Activated CD8-positive, alpha-beta memory T cell treated with anti-CD3 and anti-CD28 coated beads, Interleukin-2, amount 50 U/mL, for 1 hour (primary cell): ENCODE data around the gene LCLAT1.
A peak's percentile ranks its signal among the peaks of the same experiment; 100 is the strongest.

Source experiments
- DNase-seq: peaks from one replicate; pipeline ENCODE4 v3.0.0-alpha.2; 2020; ENCODE audit errors: extremely low read depth

LCLAT1 gene

DNA sequence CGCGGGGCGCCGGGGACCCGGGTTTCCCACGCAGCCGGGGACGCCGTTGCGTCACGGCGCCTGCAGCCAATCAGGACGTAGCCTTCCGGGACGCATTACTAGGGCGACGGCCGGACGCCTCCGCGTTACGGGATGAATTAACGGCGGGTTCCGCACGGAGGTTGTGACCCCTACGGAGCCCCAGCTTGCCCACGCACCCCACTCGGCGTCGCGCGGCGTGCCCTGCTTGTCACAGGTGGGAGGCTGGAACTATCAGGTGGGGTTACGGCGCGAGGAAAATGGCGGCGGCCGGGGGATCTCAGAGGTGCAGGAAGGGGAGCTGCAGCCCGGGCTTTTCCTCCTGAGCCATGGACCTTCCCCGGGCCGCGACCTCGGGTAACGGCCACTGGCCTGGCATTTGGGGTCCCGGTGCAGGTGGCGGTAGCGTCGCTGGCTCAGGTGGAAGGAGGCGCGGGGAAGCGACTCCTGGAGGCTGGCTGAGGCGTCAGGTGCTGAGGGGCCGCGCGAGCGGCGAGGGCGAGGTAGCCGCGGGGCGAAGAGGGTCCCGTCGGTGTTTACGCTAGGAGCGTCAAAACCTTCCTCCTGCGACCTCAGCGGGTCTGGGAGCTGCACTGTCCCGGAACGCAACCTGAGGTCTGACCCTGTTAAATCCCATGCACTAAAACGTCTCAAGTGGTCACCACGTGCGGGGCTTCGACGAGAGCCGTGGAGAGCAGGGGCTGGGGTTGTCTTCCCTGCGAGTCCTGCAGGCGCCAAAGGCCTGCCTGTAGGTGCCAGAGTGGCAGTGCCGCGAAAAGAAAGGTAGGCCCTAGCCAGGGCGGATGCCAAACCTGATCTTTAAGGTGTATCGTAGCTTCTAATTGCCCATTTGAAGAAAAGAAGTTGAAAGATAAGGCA, at the start of gene LCLAT1:
LCLAT1 (plus strand) TSS at position 98 of the 897 bp plus-strand sequence. CDS start 78,345 bp downstream, outside the sequence.
- DNase-seq: peak; percentile 51

DNA sequence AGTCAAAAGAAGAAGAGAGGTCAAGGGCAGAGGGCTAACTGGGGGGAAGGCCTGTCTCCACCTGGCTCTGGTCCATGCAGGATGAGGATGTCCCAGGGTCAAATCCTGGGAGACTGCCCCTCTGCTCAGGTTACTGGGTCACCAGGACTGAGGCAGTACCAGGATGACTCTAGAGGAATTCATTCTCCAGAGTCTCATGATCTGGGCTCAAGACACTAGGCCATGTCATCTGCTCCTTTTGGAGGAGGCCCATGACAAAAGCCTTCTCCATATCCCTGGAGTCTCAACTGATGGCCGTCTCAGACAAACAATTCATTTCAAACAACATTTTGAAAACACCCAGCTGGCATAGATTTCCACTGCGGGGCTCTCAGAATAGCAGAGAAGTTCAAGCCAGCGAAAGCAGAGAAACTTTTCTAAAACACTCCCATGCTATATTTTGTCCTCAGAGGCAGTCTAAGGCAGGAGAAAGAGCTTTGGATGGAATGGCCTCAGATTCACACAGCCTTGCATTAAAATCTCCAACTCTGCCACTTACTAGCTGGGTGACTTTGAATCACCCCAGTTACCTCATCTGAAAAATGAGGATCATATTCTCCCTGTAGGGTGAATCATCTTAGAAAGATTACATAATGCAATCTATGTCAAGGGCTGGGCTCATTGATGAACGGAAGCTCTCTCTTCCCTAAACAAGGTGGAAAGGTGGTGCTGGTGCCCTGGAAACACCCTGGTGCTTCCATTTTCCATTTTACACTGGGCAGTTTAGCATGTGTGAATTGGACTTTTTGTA, 48.8 kb upstream of the LCLAT1 start:
- no peak for DNase-seq

DNA sequence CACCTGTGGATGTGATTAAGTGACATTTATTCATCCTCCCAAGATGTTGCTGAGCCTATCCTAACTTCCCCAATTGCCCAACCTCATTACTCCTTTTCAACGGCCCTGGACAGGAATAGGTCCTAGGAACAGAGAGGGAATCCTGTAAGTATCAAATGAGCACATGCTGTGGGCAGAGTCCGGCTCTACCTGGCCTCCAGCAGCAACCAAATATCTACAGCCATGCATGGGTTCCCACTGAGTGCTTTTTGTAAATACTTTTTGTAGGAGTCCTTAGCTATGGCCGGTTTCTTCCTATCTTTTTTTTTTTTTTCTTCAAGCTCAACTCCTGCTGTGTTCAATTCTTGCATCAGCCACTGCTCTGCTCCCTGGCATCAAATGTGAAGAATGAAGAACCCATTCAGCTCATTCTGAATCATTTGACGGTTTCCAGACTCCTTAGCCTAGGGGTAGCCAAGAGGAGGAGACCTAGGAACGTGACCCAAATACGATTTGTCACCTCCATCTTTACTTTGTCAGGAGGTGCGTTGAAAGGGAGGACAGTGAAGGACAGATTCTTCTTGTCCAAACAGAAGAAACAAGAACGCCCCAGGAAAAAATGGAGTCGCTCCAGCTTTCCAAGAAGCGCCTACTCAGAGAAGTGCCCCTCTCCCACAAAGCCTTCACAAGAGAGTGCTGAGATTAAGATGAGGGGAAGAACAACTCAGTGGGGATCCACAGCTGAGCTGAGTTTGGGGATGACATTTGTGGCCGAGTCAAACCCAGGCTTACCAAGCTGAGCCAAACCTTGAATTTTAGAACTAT, 46.7 kb upstream of the LCLAT1 start:
- DNase-seq: no peak

DNA sequence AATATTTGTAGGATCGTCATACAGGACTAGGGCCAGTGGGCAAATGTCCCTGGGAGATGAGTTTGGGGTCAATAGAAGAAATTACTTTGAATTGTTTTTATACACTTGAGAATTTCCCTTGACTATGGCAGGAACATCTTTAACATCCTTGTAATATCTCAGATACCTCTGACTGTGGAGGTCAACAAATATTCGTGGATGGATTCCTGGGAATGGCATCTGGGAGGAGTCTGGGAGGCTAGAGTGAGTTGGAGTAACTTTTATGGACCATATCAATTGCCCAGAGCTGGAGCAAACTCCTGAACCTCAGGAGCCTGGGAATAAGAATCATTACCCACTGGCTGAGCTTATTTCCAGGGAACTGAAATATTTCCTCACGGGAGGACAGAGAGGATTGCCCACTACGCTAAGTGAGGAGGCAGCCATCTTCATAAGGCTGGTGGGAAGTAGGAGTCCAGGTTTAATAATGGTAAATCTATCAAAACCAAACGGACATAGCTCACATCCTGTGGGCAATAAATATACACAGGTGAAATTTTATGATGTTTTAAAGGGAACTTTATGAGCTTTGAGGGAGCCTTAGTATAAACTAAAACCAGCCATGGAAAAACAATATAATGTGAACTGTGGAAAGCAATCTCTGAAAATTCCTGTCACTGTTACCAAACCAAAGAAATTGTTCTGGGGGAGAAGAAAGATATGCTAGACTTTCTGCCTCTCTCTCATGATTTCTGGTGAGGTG, 44.4 kb upstream of the LCLAT1 start:
- no peak for DNase-seq

DNA sequence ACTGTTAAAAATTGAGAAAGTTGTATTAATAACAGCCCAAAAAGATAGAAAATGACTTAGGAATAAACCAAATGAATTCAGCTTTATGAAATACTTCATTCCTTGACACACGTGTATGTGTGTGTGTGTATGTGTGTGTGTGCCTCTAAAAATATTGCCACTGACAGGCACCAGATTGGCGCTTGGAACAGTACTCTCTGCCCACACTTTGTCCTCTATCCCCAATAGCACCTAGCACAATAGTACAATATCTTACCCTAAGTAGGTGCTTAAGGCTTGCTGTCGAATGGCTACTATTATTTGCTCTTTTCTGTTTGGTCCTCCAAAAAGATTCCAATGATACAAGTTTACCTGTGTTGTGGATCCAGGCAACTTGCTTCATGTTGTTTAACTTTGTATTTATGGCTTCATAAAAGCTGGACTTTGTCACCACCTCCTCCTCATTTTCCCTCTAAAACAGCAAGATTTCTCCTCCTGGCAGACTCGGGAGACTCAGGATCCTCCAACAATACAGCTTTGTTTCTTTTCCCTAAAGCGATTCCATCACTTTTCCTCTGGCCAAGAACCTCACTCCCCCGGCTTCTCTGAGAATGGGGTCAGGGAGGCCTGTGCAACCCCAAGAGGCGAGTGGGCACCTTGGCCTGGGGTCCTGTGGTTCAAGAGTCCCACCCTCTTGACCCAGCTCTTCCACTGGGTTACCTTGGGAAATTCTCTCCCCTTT, 43.3 kb upstream of the LCLAT1 start:
- DNase-seq: no peak

DNA sequence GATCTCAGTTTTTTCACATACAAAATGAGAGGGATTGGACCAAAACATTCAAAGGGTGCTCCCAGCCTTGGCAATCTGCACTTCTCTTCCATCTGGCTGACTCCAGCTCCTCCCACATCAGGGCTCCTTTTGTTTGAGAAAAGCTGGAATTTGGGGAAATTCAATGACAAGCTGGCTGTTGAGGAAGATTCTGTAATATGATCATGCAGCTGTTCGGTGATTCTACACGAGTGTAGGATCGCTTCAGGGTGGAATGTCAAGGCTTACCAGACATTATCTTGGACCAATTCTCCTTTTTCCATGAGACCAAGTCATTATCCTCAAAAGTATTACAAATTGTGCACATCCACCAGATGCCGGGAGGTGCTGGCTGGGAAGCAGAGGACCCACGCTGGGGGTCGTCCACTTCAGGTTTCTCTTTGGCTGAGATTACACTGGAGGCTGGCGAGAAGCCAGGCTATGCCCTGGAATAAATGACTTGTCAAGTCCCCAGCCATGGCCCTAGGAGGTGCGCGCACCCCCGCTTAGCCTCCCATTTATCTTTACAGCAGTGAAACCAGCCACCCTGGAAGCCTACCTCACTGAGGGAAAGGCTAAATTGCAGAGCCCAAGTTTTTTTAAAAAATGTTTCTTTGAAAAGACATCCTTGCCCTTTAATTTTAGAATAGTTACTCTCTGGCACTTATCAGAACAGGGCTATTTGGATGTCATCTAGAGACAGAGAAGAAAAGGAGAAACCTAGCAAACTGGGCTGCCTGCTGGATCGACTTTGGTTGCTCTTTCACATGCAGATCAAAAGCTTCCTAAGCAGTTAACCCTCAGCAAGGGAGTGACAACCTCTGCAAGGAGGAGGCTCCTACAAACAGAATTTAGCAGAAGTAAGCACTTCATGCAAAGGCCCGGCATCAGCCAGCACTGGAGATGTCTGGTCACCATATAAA, 42.5 kb upstream of the LCLAT1 start:
- DNase-seq: no peak

DNA sequence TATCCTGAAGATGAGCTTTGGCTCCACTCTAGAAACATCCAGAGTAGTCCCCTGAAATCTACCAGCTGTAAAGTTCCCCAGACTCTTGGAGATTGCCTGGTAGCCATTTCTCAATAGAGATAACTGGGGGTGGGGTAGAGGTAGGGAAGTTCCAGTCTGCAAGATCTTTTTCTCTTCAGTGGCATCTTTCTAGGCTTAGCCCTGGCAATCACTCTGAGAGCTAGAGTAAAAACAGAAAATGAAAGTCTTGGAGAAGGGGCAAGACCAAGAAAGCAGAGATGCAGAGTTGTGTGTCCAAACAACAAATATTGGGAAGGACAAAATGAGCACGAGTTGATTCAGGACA, 41.8 kb upstream of the LCLAT1 start:
- DNase-seq: no peak

DNA sequence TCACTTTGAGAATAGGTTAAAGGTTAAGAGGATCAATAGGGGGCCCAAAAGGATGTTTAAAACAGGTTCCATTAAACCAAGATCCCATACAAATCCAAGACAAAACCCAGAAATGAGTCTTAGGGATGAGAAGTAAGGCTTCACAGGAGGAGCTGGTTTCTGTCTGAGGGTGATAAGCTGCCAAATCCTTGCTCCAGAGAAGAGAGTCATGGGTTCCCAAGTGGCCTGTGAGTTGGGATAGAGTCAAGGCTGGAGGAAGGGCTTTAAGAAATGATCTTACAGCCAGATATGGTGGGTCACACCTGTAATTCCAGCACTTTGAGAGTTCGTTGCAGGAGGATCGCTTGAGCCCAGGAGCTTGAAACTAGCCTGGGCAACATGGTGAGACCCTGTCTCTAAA, 40.2 kb upstream of the LCLAT1 start:
- DNase-seq: no peak

DNA sequence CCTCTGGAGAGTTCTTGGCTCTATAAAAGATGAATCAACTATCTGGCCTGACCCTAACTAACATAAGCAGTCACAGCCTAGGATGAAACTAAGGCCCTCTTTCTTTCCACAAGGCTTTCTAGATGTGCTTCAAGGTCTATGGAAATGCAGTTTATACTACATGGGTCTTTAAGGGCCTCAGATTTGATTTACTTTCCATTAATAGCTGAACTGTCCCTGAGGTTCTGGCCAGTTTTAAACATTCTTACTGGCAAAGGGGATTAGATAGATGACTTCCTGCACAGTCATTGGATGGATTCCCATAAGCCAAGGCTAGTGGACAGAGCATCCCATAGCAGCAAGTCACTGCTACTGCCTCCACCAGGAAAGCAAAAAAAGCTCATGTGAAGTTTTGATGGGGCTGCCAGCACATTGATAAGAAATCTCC, 38.1 kb upstream of the LCLAT1 start:
- no peak for DNase-seq

DNA sequence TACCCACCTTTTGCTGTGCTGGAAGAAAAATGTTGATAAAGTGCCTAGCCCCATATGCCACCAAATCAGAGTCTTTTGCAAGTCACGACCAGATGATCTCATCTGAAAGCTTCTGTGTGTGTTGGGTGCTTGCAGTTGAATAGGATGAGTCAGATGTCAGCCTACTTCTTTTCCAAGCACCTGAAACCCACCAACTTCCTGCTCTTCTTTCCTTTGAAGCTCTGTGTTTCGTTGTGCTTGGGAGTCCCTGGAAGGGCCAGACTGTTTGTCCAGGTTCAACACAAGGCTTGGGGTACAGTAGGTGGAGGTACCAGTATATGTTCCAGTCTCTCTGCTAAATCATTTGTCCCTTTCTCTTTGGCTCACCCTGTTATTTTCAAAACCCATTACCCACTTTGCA, 36.8 kb upstream of the LCLAT1 start:
- DNase-seq: no peak

DNA sequence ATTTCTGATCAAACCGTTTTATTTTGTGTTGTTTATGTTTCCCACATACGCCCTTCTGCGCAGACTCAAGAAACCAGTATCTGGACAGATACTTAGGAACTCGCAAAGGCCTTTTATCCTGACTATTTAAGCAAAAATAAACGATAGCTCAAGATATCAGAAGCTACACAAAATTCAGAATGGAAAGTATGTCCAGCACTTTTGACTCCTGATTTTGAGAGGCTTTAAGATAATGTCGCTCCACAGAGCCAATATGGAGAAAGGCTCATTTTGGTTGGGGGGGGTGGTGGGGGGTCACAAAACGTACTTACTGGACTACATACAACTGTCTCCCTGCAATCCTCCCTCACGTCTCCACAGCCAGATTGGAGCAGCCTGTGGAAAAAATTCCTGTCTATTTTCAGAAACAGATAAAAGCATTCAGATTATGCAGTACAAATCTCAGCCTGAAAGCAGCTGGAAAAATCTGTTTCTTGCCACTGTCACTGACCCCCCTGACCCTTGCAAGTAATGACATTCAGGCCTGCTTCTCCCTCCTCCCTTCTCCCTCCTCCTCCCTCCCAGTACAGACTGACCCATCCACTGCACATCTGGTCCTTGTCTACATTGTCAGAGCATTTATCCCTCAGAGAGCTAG, 34.9 kb upstream of the LCLAT1 start:
- DNase-seq: no peak

DNA sequence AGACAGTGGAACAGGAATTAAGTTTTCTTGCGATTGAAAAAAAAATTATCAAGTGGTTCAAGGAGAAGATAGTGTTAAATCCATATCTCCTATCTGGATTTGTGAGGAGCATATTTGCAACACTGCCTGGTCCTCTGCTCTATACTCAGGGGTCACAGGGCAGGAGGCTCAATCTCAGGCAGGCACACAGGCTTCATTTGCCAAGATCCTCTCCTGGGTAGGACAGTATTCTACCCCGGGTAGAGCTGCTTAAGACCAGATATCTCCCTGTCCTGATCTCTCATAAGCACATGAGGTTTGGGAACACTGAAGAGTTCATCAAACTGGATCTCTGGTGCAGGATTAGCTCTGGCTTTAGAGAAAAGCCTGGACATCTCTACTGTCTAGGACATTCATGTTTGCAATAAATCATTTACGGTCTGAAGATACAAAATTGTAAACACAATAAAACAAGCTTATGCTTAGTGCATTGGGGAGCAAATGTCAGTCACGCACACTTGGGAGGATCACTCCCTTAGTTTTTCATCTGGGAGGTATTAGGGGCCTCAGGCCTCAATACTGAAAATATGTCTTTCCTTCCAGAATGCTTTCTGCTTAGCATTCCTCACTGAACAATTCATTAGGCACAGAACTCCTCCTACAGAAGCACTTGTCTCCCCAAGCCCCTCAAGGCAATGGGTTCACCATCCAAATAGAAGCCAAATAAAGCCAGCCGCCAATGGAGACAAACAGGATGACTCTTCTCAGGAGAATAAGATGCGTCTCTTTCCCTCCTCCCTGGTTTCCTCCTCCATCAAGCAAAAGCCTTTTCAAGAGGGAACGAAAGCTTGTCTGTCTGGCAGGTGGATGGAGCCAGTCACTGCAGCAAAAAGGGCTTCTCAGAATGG, 34.1 kb upstream of the LCLAT1 start:
- no peak for DNase-seq

DNA sequence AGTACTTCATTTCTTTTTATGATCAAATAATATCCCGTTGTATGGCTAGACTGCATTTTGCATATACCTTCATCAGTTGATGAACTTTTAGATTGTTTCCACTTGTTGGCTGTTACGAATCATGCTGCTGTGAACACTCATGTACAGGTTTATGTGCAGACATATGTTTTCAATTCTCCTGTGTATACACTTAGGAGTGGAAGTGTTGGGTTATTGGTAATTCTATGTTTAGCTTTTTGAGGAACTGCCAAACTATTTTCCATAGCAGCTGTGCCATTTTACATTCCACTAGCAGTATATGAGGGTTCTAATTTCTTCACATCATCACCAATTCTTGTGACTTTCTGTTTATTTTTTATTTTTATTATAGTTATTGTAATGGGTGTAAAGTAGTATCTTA, 32.1 kb upstream of the LCLAT1 start:
- no peak for DNase-seq

DNA sequence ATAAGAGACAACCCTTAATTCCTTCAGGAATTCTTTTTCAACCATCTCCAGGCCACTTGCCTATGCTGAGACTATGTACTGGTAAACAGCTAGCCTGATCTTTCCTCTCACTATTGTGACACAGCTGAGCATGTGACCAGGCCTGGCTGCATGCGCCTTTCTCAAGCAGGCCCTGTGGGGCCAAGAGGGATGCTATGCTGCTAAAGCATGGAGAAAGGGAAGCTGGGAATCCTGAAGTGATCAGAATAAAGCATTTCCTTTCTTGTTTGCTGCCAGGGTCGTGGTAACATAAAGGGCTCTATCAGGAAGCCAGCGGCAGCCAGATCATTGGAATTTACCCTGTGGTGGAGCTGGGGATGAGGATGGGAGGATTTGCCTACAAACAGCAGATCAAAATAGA, 29.8 kb upstream of the LCLAT1 start:
- DNase-seq: no peak

DNA sequence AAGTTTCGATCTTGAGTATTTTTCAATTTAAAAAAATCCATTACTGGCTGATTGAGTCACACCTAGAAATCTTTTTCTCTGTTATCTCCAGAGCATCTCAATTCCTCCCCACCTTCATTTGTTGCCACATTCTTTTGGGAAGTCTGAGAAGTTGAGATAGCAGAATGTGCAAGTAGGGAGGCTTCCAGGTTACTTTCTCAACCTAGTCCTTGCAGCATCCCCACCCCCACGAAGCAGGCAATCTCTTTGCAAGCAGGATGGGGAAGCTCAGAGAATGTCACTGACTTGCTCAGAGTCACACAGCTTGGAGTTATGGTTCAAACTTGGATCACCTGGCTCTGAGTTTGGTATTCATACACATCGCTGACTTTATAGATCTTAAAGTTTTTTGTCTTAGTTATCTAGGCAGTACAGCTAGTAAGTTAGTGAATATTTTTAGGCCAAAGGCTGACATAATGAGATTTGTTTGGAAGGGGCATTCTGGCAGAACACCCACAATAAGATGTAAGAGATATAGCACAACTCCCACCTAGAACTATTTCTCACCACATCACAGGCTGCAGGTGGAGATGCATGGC, 25.9 kb upstream of the LCLAT1 start:
- DNase-seq: no peak

DNA sequence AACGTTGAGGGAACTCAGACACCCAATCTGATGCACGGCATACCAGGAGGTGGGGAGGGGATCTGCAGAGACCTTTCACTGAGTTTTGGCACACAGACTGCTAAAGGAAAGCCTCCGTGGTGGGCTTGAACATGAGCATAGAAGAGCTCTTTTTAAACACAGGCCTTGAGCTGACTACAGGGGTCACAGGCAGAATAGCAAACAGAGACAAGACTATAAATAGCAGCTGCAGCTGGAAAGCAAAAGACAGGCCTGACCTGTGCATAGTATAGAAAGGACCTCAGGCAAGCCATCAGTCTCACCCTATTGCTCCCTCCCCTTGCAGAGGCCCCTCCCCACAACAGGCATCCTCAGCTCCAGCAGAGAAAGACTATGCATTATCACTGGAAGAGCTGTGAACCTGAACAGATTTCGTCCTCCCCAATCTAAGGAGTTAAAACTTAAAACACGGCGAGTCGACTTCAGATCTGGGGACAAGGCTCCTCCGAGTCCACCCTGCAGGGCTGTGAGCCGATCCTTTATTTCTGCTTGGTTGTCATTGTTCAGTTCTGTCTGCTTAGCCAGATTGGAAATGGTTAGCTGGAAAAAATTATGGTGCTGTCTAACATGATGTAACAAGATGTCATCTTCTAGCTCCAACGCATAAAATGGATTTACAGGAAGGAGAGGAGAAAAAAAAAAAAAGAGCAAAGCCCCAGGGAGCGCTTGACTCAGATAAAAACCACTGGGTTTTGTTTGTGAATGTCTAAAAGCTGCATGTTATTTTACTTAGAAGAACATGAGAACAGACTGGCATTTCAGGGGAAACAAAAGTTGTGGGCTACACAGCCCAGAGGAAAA, 25.2 kb upstream of the LCLAT1 start:
- DNase-seq: peak; percentile 12
